ENCODE measurements around the gene DNAH10.

- TF ChIP-seq POLR2AphosphoS5 (IDR thresholded peaks at IDR 0.05; ENCODE audit: low read length) (no peak), EZH2 (IDR thresholded peaks at IDR 0.05; ENCODE audit: borderline replicate concordance, control insufficient read depth, low read depth, low read length) (no peak), POLR2A (IDR thresholded peaks at IDR 0.05; ENCODE audit: low read depth, low read length) (no peak)
- TF ChIP-seq, protein P1, sequence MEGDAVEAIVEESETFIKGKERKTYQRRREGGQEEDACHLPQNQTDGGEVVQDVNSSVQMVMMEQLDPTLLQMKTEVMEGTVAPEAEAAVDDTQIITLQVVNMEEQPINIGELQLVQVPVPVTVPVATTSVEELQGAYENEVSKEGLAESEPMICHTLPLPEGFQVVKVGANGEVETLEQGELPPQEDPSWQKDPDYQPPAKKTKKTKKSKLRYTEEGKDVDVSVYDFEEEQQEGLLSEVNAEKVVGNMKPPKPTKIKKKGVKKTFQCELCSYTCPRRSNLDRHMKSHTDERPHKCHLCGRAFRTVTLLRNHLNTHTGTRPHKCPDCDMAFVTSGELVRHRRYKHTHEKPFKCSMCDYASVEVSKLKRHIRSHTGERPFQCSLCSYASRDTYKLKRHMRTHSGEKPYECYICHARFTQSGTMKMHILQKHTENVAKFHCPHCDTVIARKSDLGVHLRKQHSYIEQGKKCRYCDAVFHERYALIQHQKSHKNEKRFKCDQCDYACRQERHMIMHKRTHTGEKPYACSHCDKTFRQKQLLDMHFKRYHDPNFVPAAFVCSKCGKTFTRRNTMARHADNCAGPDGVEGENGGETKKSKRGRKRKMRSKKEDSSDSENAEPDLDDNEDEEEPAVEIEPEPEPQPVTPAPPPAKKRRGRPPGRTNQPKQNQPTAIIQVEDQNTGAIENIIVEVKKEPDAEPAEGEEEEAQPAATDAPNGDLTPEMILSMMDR (IDR thresholded peaks at IDR 0.05 in 2 of 3, conservative IDR thresholded peaks at IDR 0.05 in 1 of 3; ENCODE audit: control insufficient read depth in 2 of 3, extremely low read depth in 1 of 3, insufficient read depth in 1 of 3, low read depth in 3 of 3, low read length in 3 of 3), result no peak
- TF ChIP-seq, protein P2, sequence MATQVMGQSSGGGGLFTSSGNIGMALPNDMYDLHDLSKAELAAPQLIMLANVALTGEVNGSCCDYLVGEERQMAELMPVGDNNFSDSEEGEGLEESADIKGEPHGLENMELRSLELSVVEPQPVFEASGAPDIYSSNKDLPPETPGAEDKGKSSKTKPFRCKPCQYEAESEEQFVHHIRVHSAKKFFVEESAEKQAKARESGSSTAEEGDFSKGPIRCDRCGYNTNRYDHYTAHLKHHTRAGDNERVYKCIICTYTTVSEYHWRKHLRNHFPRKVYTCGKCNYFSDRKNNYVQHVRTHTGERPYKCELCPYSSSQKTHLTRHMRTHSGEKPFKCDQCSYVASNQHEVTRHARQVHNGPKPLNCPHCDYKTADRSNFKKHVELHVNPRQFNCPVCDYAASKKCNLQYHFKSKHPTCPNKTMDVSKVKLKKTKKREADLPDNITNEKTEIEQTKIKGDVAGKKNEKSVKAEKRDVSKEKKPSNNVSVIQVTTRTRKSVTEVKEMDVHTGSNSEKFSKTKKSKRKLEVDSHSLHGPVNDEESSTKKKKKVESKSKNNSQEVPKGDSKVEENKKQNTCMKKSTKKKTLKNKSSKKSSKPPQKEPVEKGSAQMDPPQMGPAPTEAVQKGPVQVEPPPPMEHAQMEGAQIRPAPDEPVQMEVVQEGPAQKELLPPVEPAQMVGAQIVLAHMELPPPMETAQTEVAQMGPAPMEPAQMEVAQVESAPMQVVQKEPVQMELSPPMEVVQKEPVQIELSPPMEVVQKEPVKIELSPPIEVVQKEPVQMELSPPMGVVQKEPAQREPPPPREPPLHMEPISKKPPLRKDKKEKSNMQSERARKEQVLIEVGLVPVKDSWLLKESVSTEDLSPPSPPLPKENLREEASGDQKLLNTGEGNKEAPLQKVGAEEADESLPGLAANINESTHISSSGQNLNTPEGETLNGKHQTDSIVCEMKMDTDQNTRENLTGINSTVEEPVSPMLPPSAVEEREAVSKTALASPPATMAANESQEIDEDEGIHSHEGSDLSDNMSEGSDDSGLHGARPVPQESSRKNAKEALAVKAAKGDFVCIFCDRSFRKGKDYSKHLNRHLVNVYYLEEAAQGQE (IDR thresholded peaks at IDR 0.05; ENCODE audit: low read depth, low read length), result no peak
Measured at GRCh38 chr12:123984903-123985302, 222.8 kb downstream of the DNAH10 start.
